Measurements from ENCODE around the gene RBM5.

GRCh38 chr3:50160561-50160983, 71.9 kb downstream of the RBM5 start:
- TF ChIP-seq, protein P1, sequence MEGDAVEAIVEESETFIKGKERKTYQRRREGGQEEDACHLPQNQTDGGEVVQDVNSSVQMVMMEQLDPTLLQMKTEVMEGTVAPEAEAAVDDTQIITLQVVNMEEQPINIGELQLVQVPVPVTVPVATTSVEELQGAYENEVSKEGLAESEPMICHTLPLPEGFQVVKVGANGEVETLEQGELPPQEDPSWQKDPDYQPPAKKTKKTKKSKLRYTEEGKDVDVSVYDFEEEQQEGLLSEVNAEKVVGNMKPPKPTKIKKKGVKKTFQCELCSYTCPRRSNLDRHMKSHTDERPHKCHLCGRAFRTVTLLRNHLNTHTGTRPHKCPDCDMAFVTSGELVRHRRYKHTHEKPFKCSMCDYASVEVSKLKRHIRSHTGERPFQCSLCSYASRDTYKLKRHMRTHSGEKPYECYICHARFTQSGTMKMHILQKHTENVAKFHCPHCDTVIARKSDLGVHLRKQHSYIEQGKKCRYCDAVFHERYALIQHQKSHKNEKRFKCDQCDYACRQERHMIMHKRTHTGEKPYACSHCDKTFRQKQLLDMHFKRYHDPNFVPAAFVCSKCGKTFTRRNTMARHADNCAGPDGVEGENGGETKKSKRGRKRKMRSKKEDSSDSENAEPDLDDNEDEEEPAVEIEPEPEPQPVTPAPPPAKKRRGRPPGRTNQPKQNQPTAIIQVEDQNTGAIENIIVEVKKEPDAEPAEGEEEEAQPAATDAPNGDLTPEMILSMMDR (IDR thresholded peaks at IDR 0.05; ENCODE audit: insufficient read depth, low read depth, low read length), result no peak
- no peak for TF ChIP-seq EZH2 (IDR thresholded peaks at IDR 0.05; ENCODE audit: insufficient read depth, low read length)
